Ovary (tissue), 3 donors: Measurements from ENCODE around the gene PMP22.

Experiments
- EP300 ChIP-seq: sonication (generic); formaldehyde crosslinking; IDR thresholded peaks from one replicate; pipeline ENCODE4 v1.6.1; 2017; ENCODE audit warnings: antibody characterized with exemption
- POLR2A ChIP-seq: fragments of 450-650 bp; IDR thresholded peaks from one replicate; pipeline ENCODE4 v1.6.1; 2017; ENCODE audit warnings: antibody characterized with exemption, mild to moderate bottlenecking, moderate library complexity
- TF ChIP-seq, protein P1 (sequence below), 3 donors: fragments of 450-650 bp in 2 of 3; fragments of 200-600 bp in 1 of 3; IDR thresholded peaks; one replicate each; pipeline versions ENCODE4 v1.5.1 to v1.8.0; 2016 to 2022; ENCODE audit warnings: antibody characterized with exemption in 3 of 3, mild to moderate bottlenecking in 1 of 3
- donor health status: DM: no; HTN: no; CAD: no.

DNA sequence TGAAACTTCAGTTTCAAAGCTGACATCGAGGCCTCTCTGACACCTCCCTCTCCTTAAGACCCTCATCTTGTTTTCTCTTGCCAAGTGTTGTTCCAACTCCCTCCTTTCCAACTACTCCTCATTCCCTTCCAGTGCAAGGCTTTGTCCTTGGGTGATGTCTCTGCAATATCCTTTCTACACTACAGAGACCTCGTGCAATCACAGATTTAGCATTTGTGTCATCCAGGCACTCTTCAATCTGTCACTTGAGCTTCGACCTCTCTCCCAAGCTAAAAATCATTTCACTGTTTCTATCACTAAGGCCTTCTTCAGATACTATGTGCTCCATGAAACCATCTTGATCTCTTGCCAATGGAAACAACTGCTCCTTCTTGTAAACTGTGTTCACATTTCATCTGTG lies 44.7 kb upstream of the PMP22 start:
- no peak for TF ChIP-seq POLR2A
- TF ChIP-seq, protein P1, sequence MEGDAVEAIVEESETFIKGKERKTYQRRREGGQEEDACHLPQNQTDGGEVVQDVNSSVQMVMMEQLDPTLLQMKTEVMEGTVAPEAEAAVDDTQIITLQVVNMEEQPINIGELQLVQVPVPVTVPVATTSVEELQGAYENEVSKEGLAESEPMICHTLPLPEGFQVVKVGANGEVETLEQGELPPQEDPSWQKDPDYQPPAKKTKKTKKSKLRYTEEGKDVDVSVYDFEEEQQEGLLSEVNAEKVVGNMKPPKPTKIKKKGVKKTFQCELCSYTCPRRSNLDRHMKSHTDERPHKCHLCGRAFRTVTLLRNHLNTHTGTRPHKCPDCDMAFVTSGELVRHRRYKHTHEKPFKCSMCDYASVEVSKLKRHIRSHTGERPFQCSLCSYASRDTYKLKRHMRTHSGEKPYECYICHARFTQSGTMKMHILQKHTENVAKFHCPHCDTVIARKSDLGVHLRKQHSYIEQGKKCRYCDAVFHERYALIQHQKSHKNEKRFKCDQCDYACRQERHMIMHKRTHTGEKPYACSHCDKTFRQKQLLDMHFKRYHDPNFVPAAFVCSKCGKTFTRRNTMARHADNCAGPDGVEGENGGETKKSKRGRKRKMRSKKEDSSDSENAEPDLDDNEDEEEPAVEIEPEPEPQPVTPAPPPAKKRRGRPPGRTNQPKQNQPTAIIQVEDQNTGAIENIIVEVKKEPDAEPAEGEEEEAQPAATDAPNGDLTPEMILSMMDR (IDR thresholded peaks at IDR 0.05), result no peak
- no peak for TF ChIP-seq EP300
